Measurements from ENCODE around the gene LRRC32.
"Not testable (repeated sequence)": the region's sequence is repeated elsewhere in the genome, so short reads cannot be mapped to it uniquely, and the experiment has no call there.

The LRRC32 gene

DNA sequence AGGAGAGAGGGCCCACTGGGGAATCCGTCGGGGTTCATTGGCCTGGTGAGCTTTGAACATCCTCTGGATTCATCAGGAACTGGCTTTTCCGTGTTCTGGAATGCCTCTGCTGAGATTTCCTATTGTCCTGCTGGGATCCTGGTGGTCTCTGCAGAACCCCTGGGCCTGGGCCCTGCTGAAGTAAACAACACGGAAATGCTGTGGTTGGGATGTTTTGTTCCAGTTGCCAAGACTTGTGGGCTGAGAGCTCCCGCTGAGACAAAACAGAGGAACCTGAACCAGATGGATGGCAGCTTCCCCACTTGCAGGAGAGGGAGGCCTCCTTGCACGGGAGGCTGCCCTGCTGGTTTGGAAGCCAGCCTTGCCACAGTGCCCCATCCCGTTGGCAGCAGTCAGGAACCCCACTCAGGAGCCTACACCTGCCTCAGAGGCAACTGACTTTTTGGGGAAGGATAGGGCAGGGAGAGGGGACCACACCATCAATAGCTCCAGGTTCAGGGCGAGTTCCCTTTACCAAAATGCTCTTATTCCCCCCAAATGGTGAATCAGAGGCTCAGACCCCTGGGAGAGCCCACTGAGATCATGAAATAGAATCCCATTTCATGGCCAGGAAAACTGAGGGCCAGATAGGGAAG, 60.7 kb downstream of the LRRC32 start:
- DNase-seq, result no peak

DNA sequence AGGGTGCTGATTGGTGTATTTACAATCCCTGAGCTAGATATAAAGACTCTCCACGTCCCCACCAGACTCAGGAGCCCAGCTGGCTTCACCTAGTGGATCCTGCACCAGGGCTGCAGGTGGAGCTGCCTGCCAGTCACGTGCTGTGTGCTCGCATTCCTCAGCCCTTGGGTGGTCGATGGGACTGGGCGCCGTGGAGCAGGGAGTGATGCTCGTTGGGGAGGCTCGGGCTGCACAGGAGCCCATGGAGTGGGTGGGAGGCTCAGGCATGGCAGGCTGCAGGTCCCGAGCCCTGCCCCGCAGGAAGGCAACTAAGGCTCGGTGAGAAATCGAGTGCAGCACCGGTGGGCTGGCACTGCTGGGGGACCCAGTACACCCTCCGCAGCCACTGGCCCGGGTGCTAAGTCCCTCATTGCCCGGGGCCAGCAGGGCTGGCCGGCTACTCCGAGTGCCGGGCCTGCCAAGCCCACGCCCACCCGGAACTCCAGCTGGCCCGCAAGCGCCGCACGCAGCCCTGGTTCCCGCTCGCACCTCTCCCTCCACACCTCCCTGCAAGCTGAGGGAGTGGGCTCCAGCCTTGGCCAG, 61.6 kb downstream of the LRRC32 start:
- DNase-seq, result not testable (repeated sequence)

DNA sequence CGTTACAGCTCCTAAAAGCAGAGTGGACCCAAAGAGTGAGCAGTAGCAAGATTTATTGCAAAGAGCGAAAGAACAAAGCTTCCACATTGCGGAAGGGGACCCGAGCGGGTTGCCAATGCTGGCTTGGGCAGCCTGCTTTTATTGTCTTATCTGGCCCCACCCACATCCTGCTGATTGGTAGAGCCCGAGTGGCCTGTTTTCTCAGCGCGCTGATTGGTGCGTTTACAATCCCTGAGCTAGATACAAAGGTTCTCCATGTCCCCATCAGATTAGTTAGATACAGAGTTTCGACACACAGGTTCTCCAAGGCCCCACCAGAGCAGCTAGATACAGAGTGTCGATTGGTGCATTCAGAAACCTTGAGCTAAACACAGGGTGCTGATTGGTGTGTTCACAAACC, 62.3 kb downstream of the LRRC32 start:
- DNase-seq, result not testable (repeated sequence)

Data from NCI-H345 (cell line).